Hematopoietic multipotent progenitor cell treated with erythropoietin and hydrocortisone succinate and interleukin-3 and kit ligand, for 8 days (in vitro differentiated cells): ENCODE data around the gene CMTM4.
"Not testable (repeated sequence)": the region's sequence is repeated elsewhere in the genome, so short reads cannot be mapped to it uniquely, and the experiment has no call there.

Source experiments
- DNase-seq: peaks from one replicate; pipeline ENCODE4 v3.0.0-alpha.2; 2015

The CMTM4 gene

GRCh38 chr16:66639091-66639885 lies 57.3 kb downstream of the CMTM4 start:
- no peak for DNase-seq

- DNase-seq: no peak
These were observed 58.7 kb downstream of the CMTM4 start for GRCh38 chr16:66637806-66638205.

GRCh38 chr16:66636199-66636598 lies 60.3 kb downstream of the CMTM4 start:
- DNase-seq: no peak

- no peak for DNase-seq
These were observed 61.1 kb downstream of the CMTM4 start for GRCh38 chr16:66635406-66635805.

GRCh38 chr16:66634527-66635196 lies 61.9 kb downstream of the CMTM4 start:
- no peak for DNase-seq

GRCh38 chr16:66631558-66631957 lies 65.0 kb downstream of the CMTM4 start:
- DNase-seq: not testable (repeated sequence)

GRCh38 chr16:66630561-66631260 lies 65.8 kb downstream of the CMTM4 start:
- not testable (repeated sequence) for DNase-seq

- no peak for DNase-seq
These were observed 66.7 kb downstream of the CMTM4 start for GRCh38 chr16:66629856-66630255.

GRCh38 chr16:66627611-66628378 lies 68.7 kb downstream of the CMTM4 start:
- DNase-seq: not testable (repeated sequence)

- DNase-seq: no peak
These were observed 72.8 kb downstream of the CMTM4 start for GRCh38 chr16:66623755-66624154.

- DNase-seq: peak; percentile 46
These were observed 73.7 kb downstream of the CMTM4 start for GRCh38 chr16:66622863-66623262.

GRCh38 chr16:66621973-66622372 lies 74.6 kb downstream of the CMTM4 start:
- no peak for DNase-seq

- no peak for DNase-seq
These were observed 76.1 kb downstream of the CMTM4 start for GRCh38 chr16:66620429-66620795.

GRCh38 chr16:66619534-66620428 lies 76.8 kb downstream of the CMTM4 start:
- DNase-seq: no peak

- no peak for DNase-seq
These were observed 77.8 kb downstream of the CMTM4 start for GRCh38 chr16:66618588-66619375.

GRCh38 chr16:66617728-66618127 lies 78.8 kb downstream of the CMTM4 start:
- DNase-seq: peak; percentile 77

GRCh38 chr16:66617010-66617434 lies 79.5 kb downstream of the CMTM4 start:
- no peak for DNase-seq

- DNase-seq: no peak
These were observed 80.0 kb downstream of the CMTM4 start for GRCh38 chr16:66616592-66616991.

GRCh38 chr16:66616169-66616568 lies 80.4 kb downstream of the CMTM4 start:
- no peak for DNase-seq

GRCh38 chr16:66614161-66614802 lies 82.3 kb downstream of the CMTM4 start:
- no peak for DNase-seq

GRCh38 chr16:66612422-66612821 lies 84.1 kb downstream of the CMTM4 start:
- no peak for DNase-seq
